ENCODE data around the gene TOMM70. TPM values are rescaled to one million over a fixed set of nuclear protein-coding genes. Genes with fewer than 3 reads are reported as not detected.

The TOMM70 gene
- total RNA-seq, 1 experiment from 2014 or later: 59.2 TPM

DNA sequence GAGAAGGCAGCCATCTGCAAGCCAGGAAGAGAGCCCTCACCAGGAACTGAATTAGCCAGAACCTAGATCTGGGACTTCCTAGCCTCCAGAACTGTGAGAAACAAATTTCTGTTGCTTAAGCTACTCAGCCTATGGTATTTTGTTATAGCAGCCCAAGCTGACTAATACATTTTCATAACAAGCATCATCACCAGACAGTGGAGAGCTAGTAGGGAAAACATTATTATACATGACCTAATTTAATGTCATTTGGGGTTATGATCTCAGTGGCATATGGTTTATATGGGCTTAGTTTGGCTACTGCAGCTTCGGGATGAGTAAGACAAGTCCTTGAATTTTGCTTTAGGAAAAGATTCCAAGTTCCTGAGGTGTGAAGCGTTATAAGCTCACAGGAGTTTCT, 36.1 kb upstream of the TOMM70 start:
- TF ChIP-seq ZNF396 (CRISPR knock-in tag; IDR thresholded peaks at IDR 0.05; ENCODE audit: borderline replicate concordance) (no peak), ZNF671 (CRISPR knock-in tag; IDR thresholded peaks at IDR 0.05) (no peak), SOX15 (CRISPR knock-in tag; IDR thresholded peaks at IDR 0.05) (no peak), ZNF317 (CRISPR knock-in tag; IDR thresholded peaks at IDR 0.05; ENCODE audit: borderline replicate concordance, low read depth) (no peak), SMAD4 (CRISPR knock-in tag; IDR thresholded peaks at IDR 0.05) (no peak), ZBTB21 (CRISPR knock-in tag; IDR thresholded peaks at IDR 0.05; ENCODE audit: borderline replicate concordance) (no peak), ZNF121 (CRISPR knock-in tag; IDR thresholded peaks at IDR 0.05) (no peak), ZNF138 (CRISPR knock-in tag; conservative IDR thresholded peaks at IDR 0.05) (no peak), IRF2 (CRISPR knock-in tag; IDR thresholded peaks at IDR 0.05; ENCODE audit: borderline replicate concordance, low read depth) (no peak), JUN (CRISPR knock-in tag; IDR thresholded peaks at IDR 0.05) (no peak), GABPB1 (CRISPR knock-in tag; IDR thresholded peaks at IDR 0.05) (no peak), ATF1 (CRISPR knock-in tag; IDR thresholded peaks at IDR 0.05) (no peak), MXD4 (CRISPR knock-in tag; IDR thresholded peaks at IDR 0.05; ENCODE audit: borderline replicate concordance) (no peak), NFATC4 (CRISPR knock-in tag; IDR thresholded peaks at IDR 0.05) (no peak), MYBL2 (CRISPR knock-in tag; IDR thresholded peaks at IDR 0.05) (no peak)
- TF ChIP-seq, protein P1, sequence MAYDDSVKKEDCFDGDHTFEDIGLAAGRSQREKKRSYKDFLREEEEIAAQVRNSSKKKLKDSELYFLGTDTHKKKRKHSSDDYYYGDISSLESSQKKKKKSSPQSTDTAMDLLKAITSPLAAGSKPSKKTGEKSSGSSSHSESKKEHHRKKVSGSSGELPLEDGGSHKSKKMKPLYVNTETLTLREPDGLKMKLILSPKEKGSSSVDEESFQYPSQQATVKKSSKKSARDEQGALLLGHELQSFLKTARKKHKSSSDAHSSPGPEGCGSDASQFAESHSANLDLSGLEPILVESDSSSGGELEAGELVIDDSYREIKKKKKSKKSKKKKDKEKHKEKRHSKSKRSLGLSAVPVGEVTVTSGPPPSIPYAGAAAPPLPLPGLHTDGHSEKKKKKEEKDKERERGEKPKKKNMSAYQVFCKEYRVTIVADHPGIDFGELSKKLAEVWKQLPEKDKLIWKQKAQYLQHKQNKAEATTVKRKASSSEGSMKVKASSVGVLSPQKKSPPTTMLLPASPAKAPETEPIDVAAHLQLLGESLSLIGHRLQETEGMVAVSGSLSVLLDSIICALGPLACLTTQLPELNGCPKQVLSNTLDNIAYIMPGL (CRISPR knock-in tag; IDR thresholded peaks at IDR 0.05): no peak
- TF ChIP-seq, protein P2, sequence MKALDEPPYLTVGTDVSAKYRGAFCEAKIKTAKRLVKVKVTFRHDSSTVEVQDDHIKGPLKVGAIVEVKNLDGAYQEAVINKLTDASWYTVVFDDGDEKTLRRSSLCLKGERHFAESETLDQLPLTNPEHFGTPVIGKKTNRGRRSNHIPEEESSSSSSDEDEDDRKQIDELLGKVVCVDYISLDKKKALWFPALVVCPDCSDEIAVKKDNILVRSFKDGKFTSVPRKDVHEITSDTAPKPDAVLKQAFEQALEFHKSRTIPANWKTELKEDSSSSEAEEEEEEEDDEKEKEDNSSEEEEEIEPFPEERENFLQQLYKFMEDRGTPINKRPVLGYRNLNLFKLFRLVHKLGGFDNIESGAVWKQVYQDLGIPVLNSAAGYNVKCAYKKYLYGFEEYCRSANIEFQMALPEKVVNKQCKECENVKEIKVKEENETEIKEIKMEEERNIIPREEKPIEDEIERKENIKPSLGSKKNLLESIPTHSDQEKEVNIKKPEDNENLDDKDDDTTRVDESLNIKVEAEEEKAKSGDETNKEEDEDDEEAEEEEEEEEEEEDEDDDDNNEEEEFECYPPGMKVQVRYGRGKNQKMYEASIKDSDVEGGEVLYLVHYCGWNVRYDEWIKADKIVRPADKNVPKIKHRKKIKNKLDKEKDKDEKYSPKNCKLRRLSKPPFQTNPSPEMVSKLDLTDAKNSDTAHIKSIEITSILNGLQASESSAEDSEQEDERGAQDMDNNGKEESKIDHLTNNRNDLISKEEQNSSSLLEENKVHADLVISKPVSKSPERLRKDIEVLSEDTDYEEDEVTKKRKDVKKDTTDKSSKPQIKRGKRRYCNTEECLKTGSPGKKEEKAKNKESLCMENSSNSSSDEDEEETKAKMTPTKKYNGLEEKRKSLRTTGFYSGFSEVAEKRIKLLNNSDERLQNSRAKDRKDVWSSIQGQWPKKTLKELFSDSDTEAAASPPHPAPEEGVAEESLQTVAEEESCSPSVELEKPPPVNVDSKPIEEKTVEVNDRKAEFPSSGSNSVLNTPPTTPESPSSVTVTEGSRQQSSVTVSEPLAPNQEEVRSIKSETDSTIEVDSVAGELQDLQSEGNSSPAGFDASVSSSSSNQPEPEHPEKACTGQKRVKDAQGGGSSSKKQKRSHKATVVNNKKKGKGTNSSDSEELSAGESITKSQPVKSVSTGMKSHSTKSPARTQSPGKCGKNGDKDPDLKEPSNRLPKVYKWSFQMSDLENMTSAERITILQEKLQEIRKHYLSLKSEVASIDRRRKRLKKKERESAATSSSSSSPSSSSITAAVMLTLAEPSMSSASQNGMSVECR (CRISPR knock-in tag; IDR thresholded peaks at IDR 0.05; ENCODE audit: borderline replicate concordance): no peak
- TF ChIP-seq, protein P3, sequence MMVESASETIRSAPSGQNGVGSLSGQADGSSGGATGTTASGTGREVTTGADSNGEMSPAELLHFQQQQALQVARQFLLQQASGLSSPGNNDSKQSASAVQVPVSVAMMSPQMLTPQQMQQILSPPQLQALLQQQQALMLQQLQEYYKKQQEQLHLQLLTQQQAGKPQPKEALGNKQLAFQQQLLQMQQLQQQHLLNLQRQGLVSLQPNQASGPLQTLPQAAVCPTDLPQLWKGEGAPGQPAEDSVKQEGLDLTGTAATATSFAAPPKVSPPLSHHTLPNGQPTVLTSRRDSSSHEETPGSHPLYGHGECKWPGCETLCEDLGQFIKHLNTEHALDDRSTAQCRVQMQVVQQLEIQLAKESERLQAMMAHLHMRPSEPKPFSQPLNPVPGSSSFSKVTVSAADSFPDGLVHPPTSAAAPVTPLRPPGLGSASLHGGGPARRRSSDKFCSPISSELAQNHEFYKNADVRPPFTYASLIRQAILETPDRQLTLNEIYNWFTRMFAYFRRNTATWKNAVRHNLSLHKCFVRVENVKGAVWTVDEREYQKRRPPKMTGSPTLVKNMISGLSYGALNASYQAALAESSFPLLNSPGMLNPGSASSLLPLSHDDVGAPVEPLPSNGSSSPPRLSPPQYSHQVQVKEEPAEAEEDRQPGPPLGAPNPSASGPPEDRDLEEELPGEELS (CRISPR knock-in tag; IDR thresholded peaks at IDR 0.05): no peak
- TF ChIP-seq, protein P4, sequence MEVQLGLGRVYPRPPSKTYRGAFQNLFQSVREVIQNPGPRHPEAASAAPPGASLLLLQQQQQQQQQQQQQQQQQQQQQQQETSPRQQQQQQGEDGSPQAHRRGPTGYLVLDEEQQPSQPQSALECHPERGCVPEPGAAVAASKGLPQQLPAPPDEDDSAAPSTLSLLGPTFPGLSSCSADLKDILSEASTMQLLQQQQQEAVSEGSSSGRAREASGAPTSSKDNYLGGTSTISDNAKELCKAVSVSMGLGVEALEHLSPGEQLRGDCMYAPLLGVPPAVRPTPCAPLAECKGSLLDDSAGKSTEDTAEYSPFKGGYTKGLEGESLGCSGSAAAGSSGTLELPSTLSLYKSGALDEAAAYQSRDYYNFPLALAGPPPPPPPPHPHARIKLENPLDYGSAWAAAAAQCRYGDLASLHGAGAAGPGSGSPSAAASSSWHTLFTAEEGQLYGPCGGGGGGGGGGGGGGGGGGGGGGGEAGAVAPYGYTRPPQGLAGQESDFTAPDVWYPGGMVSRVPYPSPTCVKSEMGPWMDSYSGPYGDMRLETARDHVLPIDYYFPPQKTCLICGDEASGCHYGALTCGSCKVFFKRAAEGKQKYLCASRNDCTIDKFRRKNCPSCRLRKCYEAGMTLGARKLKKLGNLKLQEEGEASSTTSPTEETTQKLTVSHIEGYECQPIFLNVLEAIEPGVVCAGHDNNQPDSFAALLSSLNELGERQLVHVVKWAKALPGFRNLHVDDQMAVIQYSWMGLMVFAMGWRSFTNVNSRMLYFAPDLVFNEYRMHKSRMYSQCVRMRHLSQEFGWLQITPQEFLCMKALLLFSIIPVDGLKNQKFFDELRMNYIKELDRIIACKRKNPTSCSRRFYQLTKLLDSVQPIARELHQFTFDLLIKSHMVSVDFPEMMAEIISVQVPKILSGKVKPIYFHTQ (CRISPR knock-in tag; IDR thresholded peaks at IDR 0.05): no peak
- TF ChIP-seq, protein P5, sequence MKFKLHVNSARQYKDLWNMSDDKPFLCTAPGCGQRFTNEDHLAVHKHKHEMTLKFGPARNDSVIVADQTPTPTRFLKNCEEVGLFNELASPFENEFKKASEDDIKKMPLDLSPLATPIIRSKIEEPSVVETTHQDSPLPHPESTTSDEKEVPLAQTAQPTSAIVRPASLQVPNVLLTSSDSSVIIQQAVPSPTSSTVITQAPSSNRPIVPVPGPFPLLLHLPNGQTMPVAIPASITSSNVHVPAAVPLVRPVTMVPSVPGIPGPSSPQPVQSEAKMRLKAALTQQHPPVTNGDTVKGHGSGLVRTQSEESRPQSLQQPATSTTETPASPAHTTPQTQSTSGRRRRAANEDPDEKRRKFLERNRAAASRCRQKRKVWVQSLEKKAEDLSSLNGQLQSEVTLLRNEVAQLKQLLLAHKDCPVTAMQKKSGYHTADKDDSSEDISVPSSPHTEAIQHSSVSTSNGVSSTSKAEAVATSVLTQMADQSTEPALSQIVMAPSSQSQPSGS (CRISPR knock-in tag; IDR thresholded peaks at IDR 0.05; ENCODE audit: borderline replicate concordance, low read depth): no peak
- H3K4me3 Mint-ChIP-seq: no peak overlapping the region
- no peak for DNase-seq (ENCODE audit: low spot score)
- no peak overlapping the region for H3K27ac Mint-ChIP-seq
- peaks cover 18% of the 10 kb centered on the region for H3K4me1 Mint-ChIP-seq
- peaks cover 23% of the 10 kb centered on the region for H3K9me3 Mint-ChIP-seq
- ChIA-PET POLR2A (no interaction called here), CTCF (interaction anchor here (0.8 kb wide), 1 partner anchor 360 kb away, joined by 4 read pairs; no protein-coding TSS in a partner anchor)
- H3K27me3 Mint-ChIP-seq (ENCODE audit: low read depth): no peaks in the 10 kb centered on the region
- ATAC-seq: no peak
- H3K36me3 Mint-ChIP-seq: peaks cover 26% of the 10 kb centered on the region
